Right atrium auricular region (tissue), 2 donors: Measurements from ENCODE around the gene HP. TPM values are rescaled to one million over a fixed set of nuclear protein-coding genes. Genes with fewer than 3 reads are reported as not detected.

Source experiments
- DNase-seq: peaks from one replicate; pipeline ENCODE4 v3.0.0-alpha.2; 2019; ENCODE audit warnings: low spot score
- H3K27ac ChIP-seq, 2 donors: fragments of 200-600 bp; sonication (generic); 1 replicate in 1 of 2; 2 replicates in 1 of 2; pipeline ENCODE4 v1.5.1; 2016 to 2019
- H3K27me3 ChIP-seq, 2 donors: fragments of 200-600 bp; sonication (generic); one replicate each; pipeline versions ENCODE4 v1.5.1 to v1.6.0; 2017 to 2019
- H3K36me3 ChIP-seq: fragments of 200-600 bp; sonication (generic); one replicate; pipeline ENCODE4 v1.5.1; 2016
- H3K4me1 ChIP-seq, 2 donors: fragments of 200-600 bp; sonication (generic); one replicate each; pipeline versions ENCODE4 v1.5.1 to v1.6.0; 2017 to 2019
- H3K4me3 ChIP-seq, 2 donors: fragments of 200-600 bp; sonication (generic); 1 replicate in 1 of 2; 2 replicates in 1 of 2; pipeline ENCODE4 v1.5.1; 2017 to 2019; ENCODE audit warnings: mild to moderate bottlenecking in 1 of 2, moderate library complexity in 1 of 2
- H3K9me3 ChIP-seq, 2 donors: fragments of 200-600 bp; sonication (generic); one replicate each; pipeline ENCODE4 v1.5.1; 2019
- total RNA-seq, 2 donors: library from RNA; depleted of rRNA; stranded (reverse); fragments of >200 nt; gene quantifications; one replicate each; pipeline ENCODE4 v1.1.0, GENCODE V29; 2016
- TF ChIP-seq, protein P1 (sequence below), 2 donors: fragments of 200-600 bp; sonication (generic); IDR thresholded peaks; one replicate each; pipeline ENCODE4 v1.5.1; 2019; ENCODE audit warnings: antibody characterized with exemption in 2 of 2

Gene HP
- total RNA-seq, 2 donors from 2014 or later, result 52.7 to 1,105 TPM

DNA sequence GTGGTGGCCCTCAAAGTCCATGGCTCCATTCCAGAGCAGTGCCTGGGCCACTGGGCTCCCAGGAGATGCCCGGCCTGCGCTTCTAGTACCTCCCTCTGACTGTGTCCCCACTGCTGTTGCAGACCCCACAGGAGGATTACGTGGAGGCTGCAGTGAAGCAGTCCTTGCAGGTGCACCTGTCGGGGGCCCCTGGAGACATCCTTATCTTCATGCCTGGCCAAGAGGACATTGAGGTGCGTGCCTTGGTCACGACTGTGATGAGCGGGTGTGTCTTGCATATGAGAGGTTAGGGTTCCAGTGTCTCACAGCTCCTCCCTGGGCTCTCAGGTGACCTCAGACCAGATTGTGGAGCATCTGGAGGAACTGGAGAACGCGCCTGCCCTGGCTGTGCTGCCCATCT lies 50.6 kb downstream of the HP start:
- H3K27me3 ChIP-seq, result no peaks in the 10 kb centered on the region
- DNase-seq, result no peak
- peaks cover 99% of the 10 kb centered on the region for H3K36me3 ChIP-seq
- H3K4me3 ChIP-seq, result no peak overlapping the region
- no peaks in the 10 kb centered on the region for H3K9me3 ChIP-seq
- TF ChIP-seq, protein P1, sequence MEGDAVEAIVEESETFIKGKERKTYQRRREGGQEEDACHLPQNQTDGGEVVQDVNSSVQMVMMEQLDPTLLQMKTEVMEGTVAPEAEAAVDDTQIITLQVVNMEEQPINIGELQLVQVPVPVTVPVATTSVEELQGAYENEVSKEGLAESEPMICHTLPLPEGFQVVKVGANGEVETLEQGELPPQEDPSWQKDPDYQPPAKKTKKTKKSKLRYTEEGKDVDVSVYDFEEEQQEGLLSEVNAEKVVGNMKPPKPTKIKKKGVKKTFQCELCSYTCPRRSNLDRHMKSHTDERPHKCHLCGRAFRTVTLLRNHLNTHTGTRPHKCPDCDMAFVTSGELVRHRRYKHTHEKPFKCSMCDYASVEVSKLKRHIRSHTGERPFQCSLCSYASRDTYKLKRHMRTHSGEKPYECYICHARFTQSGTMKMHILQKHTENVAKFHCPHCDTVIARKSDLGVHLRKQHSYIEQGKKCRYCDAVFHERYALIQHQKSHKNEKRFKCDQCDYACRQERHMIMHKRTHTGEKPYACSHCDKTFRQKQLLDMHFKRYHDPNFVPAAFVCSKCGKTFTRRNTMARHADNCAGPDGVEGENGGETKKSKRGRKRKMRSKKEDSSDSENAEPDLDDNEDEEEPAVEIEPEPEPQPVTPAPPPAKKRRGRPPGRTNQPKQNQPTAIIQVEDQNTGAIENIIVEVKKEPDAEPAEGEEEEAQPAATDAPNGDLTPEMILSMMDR (IDR thresholded peaks at IDR 0.05), result no peak
- no peak overlapping the region for H3K27ac ChIP-seq
- H3K4me1 ChIP-seq, result no peaks in the 10 kb centered on the region

DNA sequence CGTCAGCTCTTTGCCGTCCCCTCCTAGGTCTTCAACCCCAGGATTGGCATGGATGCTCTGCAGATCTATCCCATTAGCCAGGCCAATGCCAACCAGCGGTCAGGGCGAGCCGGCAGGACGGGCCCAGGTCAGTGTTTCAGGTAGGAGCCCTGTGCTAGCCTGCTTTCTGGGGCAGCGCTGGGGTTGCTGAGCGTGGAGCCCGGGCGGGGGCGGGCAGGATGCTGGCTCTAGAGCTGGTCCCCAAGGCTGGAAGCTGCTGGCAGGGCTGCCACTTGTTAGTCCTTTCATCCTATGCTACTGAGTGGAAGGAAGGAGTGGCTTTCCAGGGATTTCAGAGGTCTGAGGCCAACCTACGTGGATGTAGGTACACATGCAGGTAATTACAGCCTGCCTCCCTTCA lies 51.7 kb downstream of the HP start:
- Histone ChIP-seq H3K9me3 (no peaks in the 10 kb centered on the region), H3K4me1 (no peaks in the 10 kb centered on the region), H3K36me3 (peaks cover 99% of the 10 kb centered on the region), H3K27ac (no peak overlapping the region), H3K4me3 (no peak overlapping the region), H3K27me3 (no peaks in the 10 kb centered on the region)
- DNase-seq, result no peak
- TF ChIP-seq, protein P1 (IDR thresholded peaks at IDR 0.05), result no peak

DNA sequence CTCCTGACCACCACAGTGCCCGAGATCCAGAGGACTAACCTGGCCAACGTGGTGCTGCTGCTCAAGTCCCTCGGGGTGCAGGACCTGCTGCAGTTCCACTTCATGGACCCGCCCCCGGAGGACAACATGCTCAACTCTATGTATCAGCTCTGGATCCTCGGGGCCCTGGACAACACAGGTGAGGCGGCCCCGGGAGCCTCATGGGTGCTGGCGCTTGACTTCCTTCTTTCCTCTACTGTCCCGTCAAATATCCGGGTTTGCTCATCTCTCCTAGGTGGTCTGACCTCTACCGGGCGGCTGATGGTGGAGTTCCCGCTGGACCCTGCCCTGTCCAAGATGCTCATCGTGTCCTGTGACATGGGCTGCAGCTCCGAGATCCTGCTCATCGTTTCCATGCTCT lies 53.1 kb downstream of the HP start:
- no peak for DNase-seq
- Histone ChIP-seq H3K4me3 (no peak overlapping the region), H3K4me1 (no peaks in the 10 kb centered on the region), H3K36me3 (peaks cover 99% of the 10 kb centered on the region), H3K27me3 (no peaks in the 10 kb centered on the region), H3K9me3 (no peaks in the 10 kb centered on the region), H3K27ac (no peak overlapping the region)
- TF ChIP-seq, protein P1 (IDR thresholded peaks at IDR 0.05), result no peak

- peaks cover 89% of the 10 kb centered on the region for H3K36me3 ChIP-seq
- no peak for DNase-seq
- no peak overlapping the region for H3K27ac ChIP-seq
- no peaks in the 10 kb centered on the region for H3K9me3 ChIP-seq
- H3K4me1 ChIP-seq, result no peaks in the 10 kb centered on the region
- TF ChIP-seq, protein P1 (IDR thresholded peaks at IDR 0.05), result no peak
- no peak overlapping the region for H3K4me3 ChIP-seq
- no peaks in the 10 kb centered on the region for H3K27me3 ChIP-seq
These were observed 54.2 kb downstream of the HP start for GRCh38 chr16:72108353-72109102.

DNA sequence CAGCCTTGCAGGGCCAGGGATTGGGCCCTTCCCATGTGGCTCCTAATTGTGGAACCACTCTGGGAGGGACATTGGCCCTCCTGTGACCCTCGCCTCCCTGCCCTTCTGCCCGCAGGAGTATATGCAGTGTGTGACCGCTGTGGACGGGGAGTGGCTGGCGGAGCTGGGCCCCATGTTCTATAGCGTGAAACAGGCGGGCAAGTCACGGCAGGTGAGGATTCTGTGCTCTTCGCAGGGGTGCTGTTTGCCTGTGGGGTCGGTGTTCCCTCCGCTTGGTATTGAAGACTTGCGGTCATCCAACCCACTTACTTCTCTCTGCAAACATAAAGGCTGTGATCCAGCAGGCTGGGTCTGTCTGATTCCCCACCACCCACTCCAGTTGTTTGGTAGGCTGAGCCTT lies 55.0 kb downstream of the HP start:
- H3K27ac ChIP-seq, result no peak overlapping the region
- DNase-seq, result no peak
- H3K4me3 ChIP-seq, result no peak overlapping the region
- no peaks in the 10 kb centered on the region for H3K9me3 ChIP-seq
- TF ChIP-seq, protein P1 (IDR thresholded peaks at IDR 0.05), result no peak
- H3K4me1 ChIP-seq, result no peaks in the 10 kb centered on the region
- H3K27me3 ChIP-seq, result no peaks in the 10 kb centered on the region
- peaks cover 82% of the 10 kb centered on the region for H3K36me3 ChIP-seq
